Smooth muscle cell (in vitro differentiated cells): ENCODE data around the gene THSD4. TPM values are rescaled to one million over a fixed set of nuclear protein-coding genes. Genes with fewer than 3 reads are reported as not detected.

Experiments used
- DNase-seq: peaks from one replicate; lab custom pipeline; 2025; ENCODE audit not compliant: unreplicated experiment; lab: John Stamatoyannopoulos, UW
- H2AFZ ChIP-seq: fragments of 200-600 bp; sonication (generic); 2 replicates; pipeline ENCODE4 v1.6.0; 2016; ENCODE audit warnings: antibody characterized with exemption, low read depth, mild to moderate bottlenecking
- H3F3A ChIP-seq: fragments of 200-600 bp; sonication (generic); 2 replicates; pipeline ENCODE4 v1.6.0; 2017; ENCODE audit warnings: antibody characterized with exemption, low read depth
- H3K27ac ChIP-seq: fragments of 200-600 bp; sonication (generic); 2 replicates; pipeline ENCODE4 v1.5.1; 2016; ENCODE audit warnings: low read depth, mild to moderate bottlenecking
- H3K27me3 ChIP-seq: fragments of 200-600 bp; sonication (generic); 2 replicates; pipeline ENCODE4 v1.6.1; 2016; ENCODE audit warnings: low read depth, mild to moderate bottlenecking
- H3K36me3 ChIP-seq: fragments of 200-600 bp; sonication (generic); 2 replicates; pipeline ENCODE4 v1.5.1; 2016; ENCODE audit warnings: low read depth
- H3K4me1 ChIP-seq: fragments of 200-600 bp; sonication (generic); 2 replicates; pipeline ENCODE4 v1.5.1; 2016; ENCODE audit warnings: low read depth
- H3K4me2 ChIP-seq: fragments of 200-600 bp; sonication (generic); 2 replicates; pipeline ENCODE4 v1.6.0; 2016; ENCODE audit warnings: mild to moderate bottlenecking
- H3K4me3 ChIP-seq: fragments of 200-600 bp; sonication (generic); 2 replicates; pipeline ENCODE4 v1.5.1; 2016; ENCODE audit warnings: mild to moderate bottlenecking
- H3K79me2 ChIP-seq: fragments of 200-600 bp; sonication (generic); 2 replicates; pipeline ENCODE4 v1.6.0; 2016; ENCODE audit warnings: low read depth, mild to moderate bottlenecking
- H3K9ac ChIP-seq: fragments of 200-600 bp; sonication (generic); 2 replicates; pipeline ENCODE4 v1.6.0; 2016; ENCODE audit warnings: low read depth
- H3K9me3 ChIP-seq: fragments of 200-600 bp; sonication (generic); replicated peaks from 2 replicates; pipeline ENCODE4 v1.5.1; 2016; ENCODE audit warnings: low read depth
- H4K20me1 ChIP-seq: fragments of 200-600 bp; sonication (generic); 2 replicates; pipeline ENCODE4 v1.6.0; 2016; ENCODE audit warnings: low read depth
- WGBS: methylation state at CpG from one replicate; pipeline ENCODE4 v1.1.7; 2016; ENCODE audit warnings: low lambda C conversion rate; 5-methylcytosine and 5-hydroxymethylcytosine counted together
- polyA plus RNA-seq: library from polyadenylated mRNA; unstranded; fragments of >200 nt; fragmentation: Nextera tagmentation; extraction: Ambion mirVana; gene quantifications from 2 replicates; pipeline ENCODE4 v1.2.1, GENCODE V29; 2016
- total RNA-seq: library from RNA; depleted of rRNA; stranded (reverse); fragments of >200 nt; gene quantifications from 2 replicates; pipeline ENCODE4 v1.2.3, GENCODE V29; 2014
- TF ChIP-seq, protein P1 (sequence below): fragments of 200-600 bp; sonication (generic); IDR thresholded peaks from 2 replicates; pipeline ENCODE4 v1.5.1; 2017; ENCODE audit warnings: borderline replicate concordance, mild to moderate bottlenecking, antibody characterized with exemption; ENCODE audit not compliant: insufficient read depth, poor library complexity, severe bottlenecking

THSD4 gene
- total and polyA plus RNA-seq, 2 experiments from 2014 or later: 2.5 to 4.1 TPM

- Histone ChIP-seq H3K36me3 (no peaks in the 10 kb centered on the region), H3K79me2 (no peaks in the 10 kb centered on the region), H3K4me1 (no peaks in the 10 kb centered on the region), H3F3A (no peaks in the 10 kb centered on the region), H2AFZ (no peak overlapping the region), H3K9ac (no peak overlapping the region), H4K20me1 (no peaks in the 10 kb centered on the region), H3K27me3 (no peaks in the 10 kb centered on the region), H3K4me2 (no peak overlapping the region), H3K9me3 (no peaks in the 10 kb centered on the region), H3K4me3 (no peak overlapping the region), H3K27ac (no peak overlapping the region)
- TF ChIP-seq, protein P1, sequence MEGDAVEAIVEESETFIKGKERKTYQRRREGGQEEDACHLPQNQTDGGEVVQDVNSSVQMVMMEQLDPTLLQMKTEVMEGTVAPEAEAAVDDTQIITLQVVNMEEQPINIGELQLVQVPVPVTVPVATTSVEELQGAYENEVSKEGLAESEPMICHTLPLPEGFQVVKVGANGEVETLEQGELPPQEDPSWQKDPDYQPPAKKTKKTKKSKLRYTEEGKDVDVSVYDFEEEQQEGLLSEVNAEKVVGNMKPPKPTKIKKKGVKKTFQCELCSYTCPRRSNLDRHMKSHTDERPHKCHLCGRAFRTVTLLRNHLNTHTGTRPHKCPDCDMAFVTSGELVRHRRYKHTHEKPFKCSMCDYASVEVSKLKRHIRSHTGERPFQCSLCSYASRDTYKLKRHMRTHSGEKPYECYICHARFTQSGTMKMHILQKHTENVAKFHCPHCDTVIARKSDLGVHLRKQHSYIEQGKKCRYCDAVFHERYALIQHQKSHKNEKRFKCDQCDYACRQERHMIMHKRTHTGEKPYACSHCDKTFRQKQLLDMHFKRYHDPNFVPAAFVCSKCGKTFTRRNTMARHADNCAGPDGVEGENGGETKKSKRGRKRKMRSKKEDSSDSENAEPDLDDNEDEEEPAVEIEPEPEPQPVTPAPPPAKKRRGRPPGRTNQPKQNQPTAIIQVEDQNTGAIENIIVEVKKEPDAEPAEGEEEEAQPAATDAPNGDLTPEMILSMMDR: no peak
- no peak for DNase-seq
Observed at GRCh38 chr15:71182522-71182921, 67.3 kb downstream of the THSD4 start.

DNA sequence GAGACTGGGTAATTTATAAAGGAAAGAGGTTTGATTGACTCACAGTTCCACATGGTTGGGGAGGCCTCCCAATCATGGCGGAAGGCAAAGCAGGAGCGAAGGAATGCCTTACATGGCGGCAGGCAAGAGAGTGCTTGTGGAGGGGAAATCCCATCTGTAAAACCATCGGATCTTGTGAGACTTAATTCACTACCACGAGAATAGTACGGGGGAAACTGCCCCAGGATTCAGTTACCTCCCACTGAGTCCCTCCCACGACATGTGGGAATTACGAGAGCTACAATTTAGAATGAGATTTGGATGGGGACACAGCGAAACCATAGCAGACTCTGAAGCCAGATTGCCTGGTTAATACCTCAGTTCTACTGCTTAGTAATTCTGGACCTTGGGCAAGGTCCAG, 67.8 kb downstream of the THSD4 start:
- no peaks in the 10 kb centered on the region for H3K9me3 ChIP-seq
- TF ChIP-seq, protein P1: no peak
- no peaks in the 10 kb centered on the region for H3K36me3 ChIP-seq
- no peaks in the 10 kb centered on the region for H3K27me3 ChIP-seq
- no peak for DNase-seq
- no peak overlapping the region for H3K4me2 ChIP-seq
- 98% methylated on average over 9 of the region's 9 CpGs for WGBS
- no peaks in the 10 kb centered on the region for H3K79me2 ChIP-seq
- H2AFZ ChIP-seq: no peak overlapping the region
- H4K20me1 ChIP-seq: no peaks in the 10 kb centered on the region
- no peaks in the 10 kb centered on the region for H3K4me1 ChIP-seq
- no peak overlapping the region for H3K4me3 ChIP-seq
- no peak overlapping the region for H3K9ac ChIP-seq
- H3F3A ChIP-seq: no peaks in the 10 kb centered on the region
- no peak overlapping the region for H3K27ac ChIP-seq

DNA sequence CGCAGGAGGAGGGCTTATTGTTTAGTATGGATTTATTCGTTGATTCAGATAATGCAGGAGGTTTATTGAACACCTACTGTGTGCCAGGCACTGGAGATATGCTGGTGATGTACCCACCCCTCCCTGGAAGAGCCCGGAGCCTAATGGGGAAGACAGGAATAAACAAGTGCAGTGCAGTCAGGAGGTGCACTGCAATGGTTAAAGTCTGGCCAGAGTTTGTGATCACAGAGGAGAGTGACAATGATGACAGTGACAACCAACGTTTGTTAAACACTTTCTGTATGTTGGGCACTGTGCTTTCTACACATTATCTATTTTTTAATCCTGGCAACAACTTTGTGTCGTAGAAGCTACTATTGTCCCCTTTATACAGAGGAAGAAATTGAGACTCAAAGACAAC, 70.4 kb downstream of the THSD4 start:
- H3F3A ChIP-seq: no peaks in the 10 kb centered on the region
- no peak overlapping the region for H3K4me3 ChIP-seq
- no peak overlapping the region for H3K4me2 ChIP-seq
- no peak overlapping the region for H2AFZ ChIP-seq
- TF ChIP-seq, protein P1: no peak
- no peak for DNase-seq
- H3K4me1 ChIP-seq: no peaks in the 10 kb centered on the region
- H4K20me1 ChIP-seq: no peaks in the 10 kb centered on the region
- H3K27me3 ChIP-seq: no peaks in the 10 kb centered on the region
- no peak overlapping the region for H3K27ac ChIP-seq
- H3K79me2 ChIP-seq: no peaks in the 10 kb centered on the region
- H3K36me3 ChIP-seq: no peaks in the 10 kb centered on the region
- no peak overlapping the region for H3K9ac ChIP-seq
- no peaks in the 10 kb centered on the region for H3K9me3 ChIP-seq
- 87% methylated on average over 5 of the region's 5 CpGs for WGBS

- Histone ChIP-seq H4K20me1 (no peaks in the 10 kb centered on the region), H3K36me3 (no peaks in the 10 kb centered on the region), H2AFZ (no peak overlapping the region), H3K9ac (no peak overlapping the region), H3K4me1 (no peaks in the 10 kb centered on the region), H3K9me3 (no peaks in the 10 kb centered on the region), H3K27me3 (no peaks in the 10 kb centered on the region), H3F3A (no peaks in the 10 kb centered on the region), H3K27ac (no peak overlapping the region), H3K79me2 (no peaks in the 10 kb centered on the region), H3K4me2 (no peak overlapping the region), H3K4me3 (no peak overlapping the region)
- TF ChIP-seq, protein P1: no peak
- no peak for DNase-seq
- 61% methylated on average over 3 of the region's 3 CpGs for WGBS
Observed at GRCh38 chr15:71186267-71186666, 71.0 kb downstream of the THSD4 start.
